BLaER1 treated with 17β-estradiol and CSF1 and Interleukin-3, amounts not matched to agents 10 nM and 100 nM (cell line): Measurements from ENCODE around the gene DNAH12.
A peak's percentile ranks its signal among the peaks of the same experiment; 100 is the strongest.

Experiments used
- H3K27ac ChIP-seq, 11 experiments: shearing (Covaris generic); formaldehyde crosslinking; 2 replicates each; pipeline ENCODE4 v1.8.1; 2022
- H3K27me3 ChIP-seq, 11 experiments: shearing (Covaris generic); formaldehyde crosslinking; 2 replicates each; pipeline ENCODE4 v1.8.1; 2022
- H3K36me3 ChIP-seq, 11 experiments: shearing (Covaris generic); formaldehyde crosslinking; 2 replicates each; pipeline ENCODE4 v1.8.1; 2022
- H3K4me1 ChIP-seq, 10 experiments: shearing (Covaris generic); formaldehyde crosslinking; 2 replicates each; pipeline ENCODE4 v1.8.1; 2022
- H3K4me2 ChIP-seq, 11 experiments: shearing (Covaris generic); formaldehyde crosslinking; 2 replicates each; pipeline ENCODE4 v1.8.1; 2022
- H3K4me3 ChIP-seq, 10 experiments: shearing (Covaris generic); formaldehyde crosslinking; 2 replicates each; pipeline ENCODE4 v1.8.1; 2022
- H3K9ac ChIP-seq, 11 experiments: shearing (Covaris generic); formaldehyde crosslinking; 2 replicates each; pipeline ENCODE4 v1.8.1; 2022
- H3K9me3 ChIP-seq, 11 experiments: shearing (Covaris generic); formaldehyde crosslinking; replicated peaks in 1 of 11; 2 replicates each; pipeline ENCODE4 v1.8.1; 2022
- H4K20me1 ChIP-seq, 11 experiments: shearing (Covaris generic); formaldehyde crosslinking; 2 replicates each; pipeline ENCODE4 v1.8.1; 2022
- Cebpa-rat ChIP-seq, 11 experiments: shearing (Covaris generic); IDR thresholded peaks; 2 replicates each; pipeline ENCODE4 v1.8.1; 2022

The DNAH12 gene

GRCh38 chr3:57572096-57572495 lies 28.0 kb upstream of the DNAH12 start:
- no peaks in the 10 kb centered on the region for H3K9me3 ChIP-seq
- H3K36me3 ChIP-seq: peaks cover 92 to 100% (median 98%) of the 10 kb centered on the region in 11 experiments
- peaks cover 0 to 12% (median 9%) of the 10 kb centered on the region in 10 experiments; a peak in 15 of 20 replicates for H3K4me1 ChIP-seq
- no peak for TF ChIP-seq Cebpa-rat (IDR thresholded peaks at IDR 0.05)
- peaks cover 7 to 95% (median 73%) of the 10 kb centered on the region in 11 experiments; a peak in 19 of 22 replicates for H4K20me1 ChIP-seq
- H3K4me2 ChIP-seq: no peak overlapping the region
- no peak overlapping the region for H3K9ac ChIP-seq
- no peaks in the 10 kb centered on the region for H3K27me3 ChIP-seq
- no peak overlapping the region for H3K27ac ChIP-seq
- no peak overlapping the region for H3K4me3 ChIP-seq

GRCh38 chr3:57570878-57571277 lies 26.7 kb upstream of the DNAH12 start:
- no peak for TF ChIP-seq Cebpa-rat (IDR thresholded peaks at IDR 0.05)
- no peaks in the 10 kb centered on the region for H3K27me3 ChIP-seq
- no peaks in the 10 kb centered on the region for H3K9me3 ChIP-seq
- H3K27ac ChIP-seq: no peak overlapping the region
- no peak overlapping the region for H3K4me3 ChIP-seq
- H4K20me1 ChIP-seq: peaks cover 7 to 95% (median 72%) of the 10 kb centered on the region in 11 experiments; a peak in 19 of 22 replicates
- H3K36me3 ChIP-seq: peaks cover 94 to 100% (median 99%) of the 10 kb centered on the region in 11 experiments
- no peak overlapping the region for H3K4me2 ChIP-seq
- no peak overlapping the region for H3K9ac ChIP-seq
- H3K4me1 ChIP-seq: no peaks in the 10 kb centered on the region; a peak in 3 of 20 replicates

GRCh38 chr3:57569859-57570450 lies 25.8 kb upstream of the DNAH12 start:
- TF ChIP-seq Cebpa-rat (IDR thresholded peaks at IDR 0.05): no peak
- no peak overlapping the region for H3K9ac ChIP-seq
- H3K27me3 ChIP-seq: no peaks in the 10 kb centered on the region
- H3K9me3 ChIP-seq: no peaks in the 10 kb centered on the region
- peaks cover 96 to 100% (median 99%) of the 10 kb centered on the region in 11 experiments for H3K36me3 ChIP-seq
- H3K4me1 ChIP-seq: no peaks in the 10 kb centered on the region; a peak in 2 of 20 replicates
- peaks cover 7 to 100% (median 70%) of the 10 kb centered on the region in 11 experiments; a peak in 19 of 22 replicates for H4K20me1 ChIP-seq
- no peak overlapping the region for H3K4me2 ChIP-seq
- no peak overlapping the region for H3K4me3 ChIP-seq
- no peak overlapping the region for H3K27ac ChIP-seq

GRCh38 chr3:57559526-57559925 lies 15.4 kb upstream of the DNAH12 start:
- Histone ChIP-seq H3K9me3 (no peaks in the 10 kb centered on the region), H3K4me1 (peaks cover 27 to 51% (median 42%) of the 10 kb centered on the region in 10 experiments), H3K27ac (no peak overlapping the region), H3K4me2 (peak overlapping the region; percentile 86 to 100 (median 94)), H4K20me1 (peaks cover 20 to 82% (median 73%) of the 10 kb centered on the region in 11 experiments; a peak in 20 of 22 replicates), H3K36me3 (peaks cover 37 to 68% (median 58%) of the 10 kb centered on the region in 11 experiments), H3K4me3 (peak overlapping the region in 8 of 10 experiments; percentile 4 to 97 (median 87); a peak in 12 of 20 replicates), H3K27me3 (no peaks in the 10 kb centered on the region), H3K9ac (peak overlapping the region in 2 of 11 experiments; percentile 20 to 97; a peak in 1 of 22 replicates)
- no peak for TF ChIP-seq Cebpa-rat (IDR thresholded peaks at IDR 0.05)

- no peaks in the 10 kb centered on the region for H3K27me3 ChIP-seq
- no peaks in the 10 kb centered on the region for H3K9me3 ChIP-seq
- H3K4me3 ChIP-seq: peak overlapping the region; percentile 83 to 97 (median 89)
- peaks cover 22 to 44% (median 35%) of the 10 kb centered on the region in 11 experiments; a peak in 21 of 22 replicates for H3K36me3 ChIP-seq
- TF ChIP-seq Cebpa-rat (IDR thresholded peaks at IDR 0.05): no peak
- peaks cover 27 to 51% (median 42%) of the 10 kb centered on the region in 10 experiments for H3K4me1 ChIP-seq
- peak overlapping the region; percentile 87 to 98 (median 96) for H3K9ac ChIP-seq
- peak overlapping the region; percentile 89 to 97 (median 94) for H3K27ac ChIP-seq
- H4K20me1 ChIP-seq: peaks cover 10 to 58% (median 53%) of the 10 kb centered on the region in 11 experiments; a peak in 19 of 22 replicates
- peak overlapping the region; percentile 86 to 100 (median 94) for H3K4me2 ChIP-seq
Measured at GRCh38 chr3:57557085-57557537, 13.0 kb upstream of the DNAH12 start.

GRCh38 chr3:57556459-57557084 lies 12.4 kb upstream of the DNAH12 start:
- peaks cover 22 to 39% (median 29%) of the 10 kb centered on the region in 11 experiments; a peak in 21 of 22 replicates for H3K36me3 ChIP-seq
- TF ChIP-seq Cebpa-rat (IDR thresholded peaks at IDR 0.05): no peak
- H3K27me3 ChIP-seq: no peaks in the 10 kb centered on the region
- peak overlapping the region; percentile 87 to 98 (median 96) for H3K9ac ChIP-seq
- no peaks in the 10 kb centered on the region for H3K9me3 ChIP-seq
- H4K20me1 ChIP-seq: peaks cover 10 to 52% (median 48%) of the 10 kb centered on the region in 11 experiments; a peak in 19 of 22 replicates
- H3K4me2 ChIP-seq: peak overlapping the region; percentile 86 to 100 (median 94)
- peak overlapping the region; percentile 83 to 97 (median 89) for H3K4me3 ChIP-seq
- H3K4me1 ChIP-seq: peaks cover 27 to 50% (median 42%) of the 10 kb centered on the region in 10 experiments
- peak overlapping the region; percentile 89 to 97 (median 94) for H3K27ac ChIP-seq

GRCh38 chr3:57555738-57556458 lies 11.8 kb upstream of the DNAH12 start, which contains the start of gene PDE12:
TSS of gene PDE12 (plus strand) at chr3:57556274. CDS start at chr3:57556380, 106 bp downstream.
- H3K4me3 ChIP-seq: peak within 1 kb of the TSS; percentile 83 to 97 (median 89)
- peak within 1 kb of the TSS; percentile 86 to 100 (median 94) for H3K4me2 ChIP-seq
- peaks cover 27 to 44% (median 40%) of the 10 kb centered on the region in 10 experiments for H3K4me1 ChIP-seq
- H3K9me3 ChIP-seq: no peaks in the 10 kb centered on the region
- H4K20me1 ChIP-seq: peaks cover 10 to 46% (median 42%) of the 10 kb centered on the region in 11 experiments; a peak in 19 of 22 replicates
- no peak for TF ChIP-seq Cebpa-rat (IDR thresholded peaks at IDR 0.05)
- H3K9ac ChIP-seq: peak within 1 kb of the TSS; percentile 87 to 98 (median 96)
- peak within 1 kb of the TSS; percentile 89 to 97 (median 94) for H3K27ac ChIP-seq
- H3K36me3 ChIP-seq: peaks cover 17 to 32% (median 23%) of the 10 kb centered on the region in 11 experiments; a peak in 21 of 22 replicates
- H3K27me3 ChIP-seq: no peaks in the 10 kb centered on the region

- Histone ChIP-seq H3K27ac (peak overlapping the region; percentile 89 to 97 (median 94)), H3K9me3 (no peaks in the 10 kb centered on the region), H3K4me3 (peak overlapping the region; percentile 83 to 97 (median 89)), H3K36me3 (peaks cover 11 to 26% (median 18%) of the 10 kb centered on the region in 11 experiments; a peak in 21 of 22 replicates), H3K4me2 (peak overlapping the region; percentile 86 to 100 (median 94)), H4K20me1 (peaks cover 10 to 40% (median 36%) of the 10 kb centered on the region in 11 experiments; a peak in 19 of 22 replicates), H3K9ac (peak overlapping the region; percentile 87 to 98 (median 96)), H3K27me3 (no peaks in the 10 kb centered on the region), H3K4me1 (peaks cover 27 to 38% (median 36%) of the 10 kb centered on the region in 10 experiments)
- no peak for TF ChIP-seq Cebpa-rat (IDR thresholded peaks at IDR 0.05)
Measured at GRCh38 chr3:57555306-57555705, 11.2 kb upstream of the DNAH12 start.
